NCI-H510A (cell line): ENCODE results near the gene TRDN.
"Not testable (repeated sequence)": the region's sequence is repeated elsewhere in the genome, so short reads cannot be mapped to it uniquely, and the experiment has no call there.

Source experiments
- DNase-seq: peaks from one replicate; lab custom pipeline; 2025; lab: John Stamatoyannopoulos, UW

The TRDN gene

DNA sequence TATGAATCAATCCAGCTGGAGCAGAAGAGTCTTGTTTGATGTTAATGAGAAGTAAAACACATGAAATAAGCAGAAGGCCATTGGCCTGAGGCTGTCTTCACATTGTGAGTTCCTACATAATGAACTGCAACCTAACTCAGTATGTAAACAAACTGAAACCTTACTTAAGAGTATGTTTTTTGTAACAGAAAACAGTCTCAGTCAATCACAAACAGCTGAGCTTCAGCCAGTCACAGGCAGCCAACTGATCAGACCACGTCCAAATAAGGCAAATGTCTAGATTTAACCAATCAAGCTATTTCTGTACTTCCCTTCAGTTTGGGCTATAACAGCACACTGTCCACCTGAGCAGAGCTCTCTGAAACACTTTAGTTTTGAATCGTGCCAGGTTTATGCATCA lies 234.7 kb downstream of the TRDN start:
- no peak for DNase-seq

DNA sequence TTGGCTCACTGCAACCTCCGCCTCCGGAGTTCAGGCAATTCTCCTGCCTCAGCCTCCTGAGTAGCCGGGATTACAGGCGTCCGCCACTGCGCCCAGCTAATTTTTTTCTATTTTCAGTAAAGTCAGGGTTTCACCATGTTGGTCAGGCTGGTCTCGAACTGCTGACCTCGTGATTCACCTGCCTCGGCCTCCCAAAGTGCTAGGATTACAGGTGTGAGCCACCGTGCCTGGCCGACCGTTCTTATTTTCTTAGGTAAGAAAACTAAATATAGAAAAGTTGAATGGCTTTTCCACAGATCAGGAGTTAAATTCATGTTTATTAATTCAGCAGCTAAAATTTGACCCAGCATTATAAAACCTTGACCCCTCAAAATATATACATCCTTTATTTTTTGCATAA lies 238.7 kb downstream of the TRDN start:
- no peak for DNase-seq

DNA sequence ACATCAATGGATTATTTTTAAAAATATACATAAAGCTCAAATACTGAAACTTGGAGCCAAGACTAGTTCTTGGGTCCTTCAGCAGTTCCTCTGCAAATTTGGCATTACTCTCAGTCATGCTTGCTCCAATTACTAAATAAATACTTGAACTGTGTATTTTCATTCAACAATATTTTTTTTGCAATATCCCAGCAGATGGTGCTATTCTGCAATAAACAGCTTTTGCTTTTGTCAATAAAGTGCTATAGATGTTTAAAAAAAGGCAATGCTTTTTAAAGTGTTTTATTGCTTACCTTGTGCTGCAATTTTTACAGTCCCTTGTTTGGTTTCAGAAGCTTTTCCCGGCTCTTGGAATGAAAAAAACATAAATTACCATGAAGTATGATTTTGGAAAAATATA lies 243.4 kb downstream of the TRDN start:
- DNase-seq, result no peak

DNA sequence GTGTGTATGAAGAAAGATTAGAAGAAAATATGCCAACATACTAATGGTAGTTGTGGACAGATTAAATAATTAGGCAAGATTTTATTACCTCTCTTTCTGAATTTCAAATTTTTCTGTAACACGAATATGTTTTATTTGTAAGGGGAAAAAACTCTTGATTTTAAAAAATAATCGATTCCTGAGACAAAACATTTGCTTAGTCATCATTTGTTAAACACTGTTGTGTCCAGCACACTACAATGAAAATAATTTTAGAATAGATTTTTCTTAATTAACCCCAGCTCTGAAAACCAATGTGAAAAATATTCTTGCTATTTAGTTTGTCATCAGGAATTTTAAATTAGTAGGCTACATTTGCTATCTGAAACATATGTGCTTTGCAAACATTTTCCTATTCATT lies 253.0 kb downstream of the TRDN start:
- DNase-seq, result no peak

DNA sequence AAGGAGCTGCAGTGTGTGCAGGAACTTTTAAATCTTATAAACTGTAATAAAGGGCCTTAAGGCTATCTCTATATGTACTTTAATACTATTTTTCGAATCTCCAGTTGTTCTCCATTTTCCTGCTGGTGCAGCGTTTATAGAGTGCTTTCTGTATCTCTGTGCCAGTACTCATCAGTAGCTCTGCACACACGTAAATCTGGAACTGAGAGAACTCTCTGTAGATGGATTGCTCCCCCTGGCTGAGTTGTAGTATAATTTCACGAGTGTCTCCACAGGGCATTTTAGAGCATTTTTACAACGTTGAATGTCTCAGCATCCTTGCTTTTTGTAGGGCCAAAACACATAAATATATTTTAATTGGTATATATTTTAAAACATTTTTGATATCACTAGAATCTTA lies 256.5 kb downstream of the TRDN start:
- no peak for DNase-seq

DNA sequence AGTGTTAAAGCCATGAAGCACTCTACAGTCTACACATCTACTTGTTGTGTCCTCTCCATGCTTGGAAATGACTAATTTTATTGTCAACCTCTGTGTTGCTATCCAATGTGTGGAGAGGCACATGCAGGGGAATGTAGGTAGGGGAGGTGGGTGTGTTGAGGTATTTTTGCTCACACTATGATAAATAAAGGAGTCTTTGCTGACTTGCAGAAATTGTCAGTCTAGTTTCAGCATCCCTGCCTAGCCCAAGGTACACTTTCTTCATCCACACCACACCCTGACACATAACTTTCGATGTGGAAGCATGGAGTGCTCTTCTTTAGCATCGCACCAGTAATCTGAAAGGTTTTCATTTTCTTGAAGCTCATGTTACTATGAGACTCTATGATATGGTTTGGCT lies 264.0 kb downstream of the TRDN start:
- no peak for DNase-seq

DNA sequence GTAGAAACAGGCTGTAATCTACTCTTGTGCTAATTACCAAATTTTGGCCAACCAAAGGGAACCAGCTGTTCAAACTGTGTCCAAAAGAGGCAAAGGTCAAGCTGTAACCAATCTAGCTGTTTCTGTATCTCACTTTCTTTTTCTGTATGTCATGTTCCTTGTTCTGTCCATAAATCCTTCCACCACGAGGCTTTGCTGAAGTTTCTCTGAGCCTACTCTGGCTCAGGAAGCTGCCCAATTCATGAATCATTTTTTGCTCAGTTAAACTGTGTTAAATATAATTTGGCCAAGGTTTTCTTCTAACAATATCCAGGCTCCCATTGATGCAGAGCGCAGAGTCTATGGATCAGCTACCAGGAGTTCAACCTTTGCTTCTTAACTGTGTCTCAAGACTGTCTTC lies 272.8 kb downstream of the TRDN start:
- DNase-seq, result no peak

DNA sequence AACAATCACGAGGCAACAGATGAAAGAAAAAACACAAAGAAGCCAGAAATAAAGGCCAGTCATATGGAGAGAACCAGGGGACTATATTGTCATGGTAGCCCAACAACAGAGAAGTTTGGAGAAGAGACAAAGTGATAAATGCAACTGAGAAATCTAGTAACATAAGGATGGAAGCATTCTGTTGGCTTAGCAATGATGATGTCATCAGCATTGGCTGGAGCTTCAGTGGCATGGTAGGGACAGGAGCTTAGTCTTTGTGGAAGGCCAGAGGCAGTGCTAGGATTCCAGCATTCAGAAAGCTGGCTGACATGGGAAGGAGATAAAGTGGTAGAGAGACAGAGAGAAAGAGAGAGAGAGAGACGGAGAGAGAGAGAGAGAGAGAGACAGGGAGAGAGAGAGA lies 276.4 kb downstream of the TRDN start:
- DNase-seq, result no peak

DNA sequence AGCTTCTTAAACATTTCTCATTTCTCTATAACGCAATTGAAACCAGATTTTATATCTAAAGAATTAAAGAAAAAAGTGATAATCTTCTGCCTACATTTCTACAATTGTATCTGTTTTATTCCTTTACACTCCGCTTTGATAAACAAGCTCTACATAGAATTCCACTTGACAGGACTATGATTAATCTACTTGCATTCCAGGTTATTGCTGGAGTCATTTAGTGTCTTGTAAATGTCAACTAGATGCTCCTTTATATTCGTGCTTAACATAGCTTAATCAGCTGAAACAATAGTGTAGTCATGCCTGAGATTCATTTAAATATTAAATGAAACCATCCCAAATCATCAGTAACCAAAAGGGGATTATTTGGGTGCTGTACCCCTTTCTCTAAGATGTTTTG lies 284.0 kb downstream of the TRDN start:
- DNase-seq, result no peak

DNA sequence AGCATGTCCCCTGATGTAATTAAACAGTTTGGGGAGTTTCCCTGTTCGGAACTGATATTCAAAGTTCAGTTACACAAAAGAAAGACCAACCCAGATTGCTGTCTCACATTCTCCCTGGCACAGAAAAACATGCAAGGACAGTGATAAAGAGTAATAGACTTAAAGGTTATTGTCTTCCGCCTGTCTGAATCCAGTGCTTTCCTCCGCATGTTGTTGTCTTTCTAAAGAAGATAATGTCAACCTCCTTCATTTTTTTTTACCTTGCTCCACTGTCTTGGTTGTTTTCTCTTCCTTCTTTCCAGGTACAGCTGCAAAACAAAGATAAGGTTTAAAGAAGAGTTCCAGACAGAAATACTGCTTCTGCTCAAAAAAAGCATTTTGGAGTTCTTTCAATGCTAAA lies 284.5 kb downstream of the TRDN start:
- no peak for DNase-seq

DNA sequence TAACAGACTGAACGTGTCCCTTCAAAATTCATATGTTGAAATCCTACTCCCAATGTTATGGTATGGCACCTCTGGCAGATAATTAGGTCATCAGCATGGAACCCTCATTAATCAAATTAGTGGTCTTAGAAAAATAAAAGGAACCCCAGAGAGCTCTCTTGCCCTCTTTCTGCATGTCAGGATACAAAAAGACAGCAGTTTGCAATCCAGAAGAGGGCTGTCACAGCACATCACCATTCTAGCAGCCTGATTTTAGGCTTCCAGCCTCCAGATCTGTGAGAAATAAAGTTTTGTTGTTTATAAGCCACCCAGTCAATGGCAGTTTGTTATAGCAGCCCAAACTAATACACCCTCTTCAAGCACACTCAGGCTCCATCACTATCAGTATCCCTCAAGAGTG lies 292.9 kb downstream of the TRDN start:
- DNase-seq, result no peak

DNA sequence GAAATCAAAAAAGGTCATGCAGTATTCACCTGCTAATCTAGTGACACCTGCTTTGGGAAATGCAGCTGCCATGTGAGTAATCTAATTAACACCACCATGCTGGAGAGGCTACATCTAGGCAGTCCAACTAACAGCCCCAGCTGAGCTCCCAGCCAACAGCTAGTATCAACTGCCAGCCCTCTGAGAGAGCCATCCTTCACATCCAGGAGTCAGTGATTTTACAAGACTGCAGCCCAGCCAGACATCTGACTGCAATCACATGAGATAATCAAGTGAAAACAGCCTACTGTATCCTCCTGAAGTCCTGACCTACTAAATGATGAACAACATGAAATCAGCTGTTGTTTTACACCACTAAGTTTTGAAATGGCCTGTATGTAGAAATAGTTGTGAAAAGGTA lies 298.4 kb downstream of the TRDN start:
- DNase-seq, result peak; percentile 15

DNA sequence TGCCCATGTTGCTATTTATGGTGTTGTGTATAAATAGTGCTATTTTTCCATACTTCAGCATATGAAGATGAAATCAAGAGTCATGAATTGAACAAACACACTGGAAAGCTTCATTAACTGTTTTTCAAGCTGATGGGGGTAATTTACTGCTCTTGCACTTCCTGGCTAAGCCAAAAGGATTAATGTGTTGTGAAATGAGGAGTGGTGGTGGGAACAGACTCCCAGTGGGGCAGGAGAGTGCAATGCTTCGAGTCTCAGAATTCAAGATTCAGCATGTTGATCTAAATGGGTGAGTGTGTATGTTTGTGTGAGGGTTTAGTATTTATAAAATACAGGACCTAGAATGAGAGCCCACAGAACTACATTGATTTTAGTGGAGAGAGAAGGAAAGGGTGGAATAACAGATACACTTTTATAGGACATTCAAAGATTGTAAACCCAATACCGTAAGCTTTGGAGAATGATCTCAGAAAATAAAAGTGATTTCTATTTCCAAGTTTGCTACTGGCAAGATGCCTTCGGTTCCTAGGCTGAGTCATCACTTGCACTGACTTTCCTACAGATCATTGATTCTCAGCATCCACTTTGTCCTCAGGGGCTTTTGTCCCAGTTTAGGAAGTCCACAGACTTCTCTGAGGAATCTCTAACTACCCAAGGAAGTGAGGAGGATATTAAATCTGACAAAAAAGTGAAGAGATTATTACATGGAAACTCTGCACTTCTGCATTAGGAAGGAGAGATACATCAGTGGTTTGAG lies 303.6 kb downstream of the TRDN start:
- DNase-seq, result no peak

DNA sequence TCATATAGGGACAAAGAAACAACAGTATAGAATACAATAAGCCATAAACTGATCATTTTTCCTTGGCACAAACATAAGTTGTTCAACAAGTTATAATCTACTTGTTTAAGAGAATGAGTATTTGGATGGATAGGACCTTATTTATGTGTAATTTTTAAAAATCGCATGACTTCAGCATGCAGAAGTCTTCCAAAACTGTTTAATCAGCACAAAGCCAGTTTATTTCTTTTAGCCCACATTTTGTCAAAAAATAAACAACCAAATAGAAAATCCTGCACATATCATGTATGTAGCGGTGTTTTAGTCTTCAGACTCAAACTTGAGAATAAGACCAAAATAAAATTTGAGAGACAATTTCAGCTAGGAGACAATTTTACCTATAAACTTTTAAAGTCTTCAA lies 304.7 kb downstream of the TRDN start:
- DNase-seq, result no peak

DNA sequence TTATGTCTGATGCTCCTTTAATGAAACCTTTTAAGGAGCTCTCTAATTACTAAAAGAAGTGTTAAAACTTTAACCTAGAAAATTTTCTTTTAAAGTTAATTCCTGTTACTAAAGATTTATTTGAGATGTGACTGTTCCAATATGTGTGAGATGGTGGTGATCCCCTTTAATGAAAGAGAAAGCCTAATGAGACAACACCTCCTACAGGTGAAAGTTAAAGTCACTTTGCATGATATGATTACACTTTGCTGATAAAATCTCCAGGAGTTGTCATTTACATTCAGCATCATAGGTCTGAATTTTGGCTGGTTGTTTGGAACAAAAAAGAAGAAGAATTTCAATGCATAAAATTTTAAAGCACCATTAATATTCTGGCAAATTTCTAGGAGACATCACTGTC lies 307.4 kb downstream of the TRDN start:
- no peak for DNase-seq

DNA sequence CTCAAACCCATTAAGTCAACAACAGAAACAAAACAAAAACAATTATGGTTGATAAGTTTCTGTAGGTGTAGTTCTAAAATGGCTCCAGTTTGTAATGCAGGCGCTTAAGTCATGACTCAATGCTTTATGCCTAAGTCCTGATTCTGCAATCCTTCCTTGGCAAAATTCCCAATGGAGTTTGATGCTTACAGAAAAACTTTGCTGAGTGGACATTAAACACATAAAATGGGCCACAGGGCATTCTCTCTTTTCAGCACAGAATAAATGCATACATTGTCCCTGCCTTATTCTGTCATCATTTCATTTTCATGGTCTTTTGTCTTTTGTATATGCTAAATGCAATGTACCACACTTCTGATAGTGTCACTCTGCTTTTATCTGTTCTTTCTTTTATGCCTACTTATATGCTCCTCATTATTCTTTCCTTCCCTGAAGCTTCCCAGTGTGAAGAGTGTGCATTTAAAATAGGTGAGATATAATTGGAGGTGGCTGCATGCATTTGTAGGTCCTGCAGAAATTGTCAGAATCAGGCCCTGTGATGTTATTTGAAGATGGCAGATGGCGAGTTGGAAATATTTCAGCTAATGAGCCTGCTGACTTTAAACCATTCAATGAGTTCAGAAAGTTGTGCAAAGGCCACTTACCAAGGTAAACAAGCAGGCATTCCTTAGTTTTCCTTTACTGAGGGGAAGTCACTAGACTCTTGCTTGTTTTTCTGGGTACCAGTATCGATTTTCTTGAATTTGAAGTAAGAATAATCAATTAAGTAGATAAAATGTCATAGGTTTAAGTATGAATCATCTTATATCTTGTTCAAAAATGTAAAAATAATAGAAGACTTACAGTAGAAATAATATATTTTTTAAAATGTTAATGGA lies 313.1 kb downstream of the TRDN start:
- no peak for DNase-seq

DNA sequence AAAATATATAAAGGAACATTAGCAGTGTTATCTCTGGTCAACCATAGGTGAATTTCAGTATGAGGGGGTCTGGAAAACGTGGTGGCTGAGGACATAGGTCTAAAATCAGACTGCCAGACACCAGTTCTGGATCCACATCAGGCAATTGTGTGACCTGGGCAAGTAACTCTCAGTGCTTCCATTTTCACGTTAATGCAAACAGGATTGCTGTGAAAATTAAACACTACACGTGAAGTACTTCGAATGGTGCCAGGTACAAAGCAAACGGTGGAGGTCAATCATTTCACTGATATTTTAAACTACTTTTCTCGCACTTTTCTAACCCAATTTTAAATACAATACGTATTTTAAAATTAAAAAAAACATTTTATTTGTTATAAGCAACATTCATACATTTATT lies 315.7 kb downstream of the TRDN start:
- DNase-seq, result no peak

DNA sequence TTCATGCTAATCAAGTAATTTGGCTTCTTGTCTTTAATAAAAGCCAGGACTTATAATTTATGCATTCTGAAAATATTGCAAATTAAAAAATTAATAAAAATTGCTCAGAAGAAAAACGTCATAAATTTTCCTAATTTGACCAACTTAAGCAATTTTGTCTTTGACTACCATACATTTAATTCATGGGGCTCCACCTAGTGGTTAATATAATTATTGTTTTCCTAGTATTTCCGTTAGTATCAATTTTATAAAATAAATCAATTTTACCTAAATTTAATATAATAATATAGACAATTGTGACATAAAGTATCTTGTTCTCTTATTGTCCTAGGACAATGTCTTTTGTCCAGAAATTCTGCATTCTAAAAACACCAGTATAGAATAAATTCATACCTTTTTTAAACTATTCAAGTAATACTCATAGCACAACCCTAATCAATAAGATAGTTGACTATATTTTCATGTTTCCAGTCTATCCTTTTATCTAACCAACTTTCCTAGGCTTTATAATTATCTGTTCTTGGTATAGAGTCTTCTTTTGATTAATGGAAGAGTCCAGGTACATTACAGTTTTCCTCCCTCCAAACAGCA lies 319.9 kb downstream of the TRDN start:
- DNase-seq, result no peak

DNA sequence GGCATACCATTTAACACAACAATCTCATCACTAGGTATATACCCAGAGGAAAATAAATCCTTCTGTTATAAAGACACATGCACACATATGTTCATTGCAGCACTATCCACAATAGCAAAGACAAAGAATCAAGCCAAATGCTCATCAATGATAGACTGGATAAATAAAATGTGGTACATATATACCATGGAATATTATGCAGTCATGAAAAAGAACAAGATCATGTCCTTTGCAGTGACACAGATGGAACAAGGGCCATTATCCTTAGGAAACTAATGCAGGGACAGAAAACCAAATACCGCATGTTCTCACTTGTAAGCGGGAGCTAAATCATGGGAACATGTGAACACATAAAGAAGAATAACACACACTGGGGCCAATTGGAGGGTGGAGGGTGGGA lies 322.3 kb downstream of the TRDN start:
- DNase-seq, result not testable (repeated sequence)

DNA sequence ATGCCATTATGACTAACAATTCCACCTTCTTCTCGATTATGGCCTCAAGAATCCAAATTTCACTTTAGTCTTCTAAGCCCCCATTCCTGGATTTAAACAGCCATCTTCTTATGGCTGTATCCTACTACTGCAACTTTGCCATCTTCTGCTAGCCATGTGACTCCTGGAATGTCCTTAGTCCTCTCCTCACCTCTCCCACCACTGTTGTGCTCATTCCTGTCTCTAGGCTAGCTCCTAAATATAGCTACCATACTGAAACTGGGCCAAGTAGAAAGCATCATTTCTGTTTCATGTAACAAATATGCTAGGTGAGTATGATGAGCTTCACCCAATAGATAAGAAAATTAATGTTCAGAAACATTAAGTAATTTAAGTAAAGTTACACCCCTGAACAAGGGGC lies 327.6 kb downstream of the TRDN start:
- DNase-seq, result no peak

DNA sequence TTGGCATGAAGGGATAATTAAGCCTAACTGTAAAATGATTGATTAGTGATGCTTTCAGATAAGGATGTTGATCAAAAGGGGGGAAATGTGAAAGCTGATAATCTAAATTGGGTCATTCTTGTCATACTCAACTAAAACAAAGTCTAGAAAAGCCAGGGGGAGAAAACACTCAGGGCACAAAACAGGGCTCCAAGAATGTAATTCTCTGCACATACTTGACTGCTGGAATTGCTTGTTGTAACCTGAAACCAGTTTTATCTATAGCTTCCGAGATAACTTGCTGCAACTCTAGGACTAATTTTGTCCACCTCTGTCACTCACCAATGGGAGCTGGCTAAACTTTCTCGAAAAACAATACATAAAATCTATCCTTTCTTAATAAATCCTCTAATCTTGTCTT lies 330.4 kb downstream of the TRDN start:
- DNase-seq, result no peak

DNA sequence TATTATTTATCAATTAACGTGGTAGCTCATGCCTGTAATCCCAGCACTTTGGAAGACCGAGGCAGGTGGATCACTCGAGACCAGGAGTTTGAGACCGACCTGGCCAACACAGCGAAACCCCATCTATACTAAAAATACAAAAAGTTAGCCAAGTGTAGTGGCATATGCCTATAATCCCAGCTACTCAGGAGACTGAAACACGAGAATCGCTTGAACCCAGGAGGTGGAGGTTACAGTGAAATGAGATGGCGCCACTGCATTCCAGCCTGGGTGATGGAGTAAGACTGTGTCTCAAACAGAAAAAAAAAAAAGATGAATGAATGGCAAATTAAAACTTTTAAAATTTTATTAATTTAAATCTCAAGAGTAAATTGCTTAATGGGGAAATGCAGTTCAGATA lies 341.1 kb downstream of the TRDN start:
- DNase-seq, result no peak

DNA sequence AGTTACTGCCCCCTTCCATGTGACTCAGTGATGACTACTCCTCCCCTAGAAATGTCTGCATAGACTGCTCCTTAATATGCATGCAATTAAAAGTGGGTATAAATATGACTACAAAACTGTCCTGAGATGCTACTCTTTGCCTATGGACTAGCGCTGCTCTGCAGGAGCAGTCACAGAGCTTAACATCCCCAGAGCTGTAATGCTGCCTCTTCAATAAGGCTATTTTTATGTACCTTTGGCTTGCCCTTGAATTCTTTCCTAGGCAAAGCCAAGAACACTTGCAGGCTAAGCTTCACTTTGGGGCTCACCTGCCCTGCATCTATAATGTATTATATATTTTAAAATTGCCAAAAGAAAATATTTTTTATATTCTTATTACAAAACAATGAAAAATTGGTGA lies 341.6 kb downstream of the TRDN start:
- DNase-seq, result no peak
